ENCODE results near the gene LDLRAD3.

LDLRAD3 gene

DNA sequence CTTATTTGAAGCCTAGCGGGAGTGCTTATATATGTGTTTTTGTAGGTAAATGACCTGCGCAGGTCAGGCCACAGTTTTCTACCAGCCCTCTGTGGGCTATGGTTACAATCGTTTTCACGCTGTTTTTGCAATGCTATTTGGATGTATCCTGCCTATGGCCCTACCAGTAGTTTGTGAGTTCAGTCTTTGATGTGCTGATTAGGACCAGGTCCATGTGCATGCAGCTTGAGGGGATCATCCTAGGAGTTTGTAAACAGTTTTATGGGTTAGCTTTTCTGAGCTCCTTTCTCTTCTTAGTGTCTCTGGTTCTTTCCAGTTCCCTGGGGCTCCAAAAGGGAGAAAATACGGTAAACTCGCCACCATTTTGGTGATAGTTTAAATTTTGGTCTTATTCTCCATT is 142.5 kb downstream of the LDLRAD3 start:
- DNase-seq: no peak

DNA sequence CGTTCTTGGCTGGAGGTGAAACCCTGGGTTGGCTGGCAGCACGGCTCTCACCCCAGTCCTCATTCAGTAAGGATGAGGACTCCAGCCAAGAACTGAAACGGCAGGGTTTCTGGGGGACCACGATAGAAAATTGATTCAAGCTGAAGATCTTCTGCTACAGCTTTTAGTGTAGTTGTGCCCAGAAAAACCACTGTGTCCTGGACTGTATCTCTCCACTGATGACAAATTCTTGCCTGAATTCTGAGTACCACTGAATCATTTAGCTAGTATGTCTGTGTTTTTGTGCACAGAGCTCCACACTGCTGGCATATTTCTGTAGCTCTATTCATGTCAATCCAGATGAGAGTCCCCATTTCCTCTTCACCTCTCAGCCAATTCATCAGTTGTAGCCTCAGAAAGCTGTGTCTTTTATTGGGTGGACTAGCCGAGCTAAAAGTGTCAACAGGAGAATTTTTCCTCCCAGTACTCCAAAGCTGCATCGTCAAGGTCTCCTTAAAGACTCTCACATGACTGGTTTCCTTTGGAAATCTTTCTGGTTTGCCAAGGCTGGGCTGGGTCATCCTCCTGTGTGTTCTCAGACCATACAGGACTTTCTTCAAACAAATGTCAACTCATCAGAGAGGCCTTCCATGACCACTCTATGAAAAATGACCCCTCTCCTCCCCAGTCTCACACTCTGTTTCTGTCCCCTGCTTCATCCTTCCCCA is 144.6 kb downstream of the LDLRAD3 start:
- no peak for DNase-seq

DNA sequence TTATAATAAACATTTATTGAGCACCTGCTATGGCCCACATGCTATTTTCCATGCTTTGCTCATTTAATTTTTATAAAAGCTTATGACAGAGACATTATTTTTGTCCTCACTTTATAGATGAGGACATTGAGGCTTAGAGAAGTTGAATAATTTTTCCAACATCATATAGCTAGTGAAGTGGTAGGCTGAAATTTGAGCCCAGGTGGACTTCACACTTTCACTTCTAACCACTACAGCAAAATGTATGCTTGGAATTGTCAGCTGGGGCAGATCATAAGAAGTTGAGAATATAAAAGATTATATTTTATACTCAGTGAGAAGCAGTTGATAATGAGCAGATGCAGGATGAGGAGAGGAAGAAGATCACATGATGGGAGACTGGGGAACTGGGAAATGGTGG is 146.1 kb downstream of the LDLRAD3 start:
- no peak for DNase-seq

DNA sequence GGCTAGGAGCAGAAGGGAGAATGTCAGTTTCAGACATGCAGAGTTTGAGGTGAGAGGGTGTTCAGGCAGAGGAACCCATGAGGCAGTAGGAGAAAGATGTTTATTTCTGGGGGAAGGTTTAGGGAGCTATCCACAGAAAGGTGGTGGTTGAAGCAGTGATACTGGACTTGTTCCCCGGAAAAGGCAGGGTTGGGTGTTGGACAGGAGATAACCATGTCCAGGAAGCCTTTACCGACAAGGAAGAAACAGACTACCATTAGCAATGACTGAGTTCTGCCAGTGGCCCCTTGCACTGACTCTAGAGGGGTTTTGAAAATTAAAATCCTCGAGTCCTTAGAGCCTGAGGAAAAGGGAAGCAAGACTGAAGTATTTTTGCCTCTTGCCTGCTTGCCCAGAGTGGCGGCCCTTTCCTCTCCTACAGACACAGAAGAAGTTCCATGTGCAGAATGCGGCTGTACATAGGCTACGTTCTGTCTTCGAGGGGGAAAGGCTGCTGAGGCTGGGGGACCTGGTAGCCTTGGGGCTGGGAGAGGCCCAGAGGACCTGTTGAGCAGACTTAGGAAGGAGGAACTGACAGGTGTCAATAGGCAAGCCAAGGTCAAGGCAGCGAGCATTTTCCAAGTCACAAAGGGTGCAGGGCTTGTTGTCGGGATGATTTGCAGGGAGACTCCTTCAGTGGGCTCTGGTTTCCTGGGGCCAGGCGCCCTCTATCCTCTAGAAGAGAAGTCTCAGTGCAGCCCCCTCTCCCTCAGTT is 146.7 kb downstream of the LDLRAD3 start:
- DNase-seq: no peak

DNA sequence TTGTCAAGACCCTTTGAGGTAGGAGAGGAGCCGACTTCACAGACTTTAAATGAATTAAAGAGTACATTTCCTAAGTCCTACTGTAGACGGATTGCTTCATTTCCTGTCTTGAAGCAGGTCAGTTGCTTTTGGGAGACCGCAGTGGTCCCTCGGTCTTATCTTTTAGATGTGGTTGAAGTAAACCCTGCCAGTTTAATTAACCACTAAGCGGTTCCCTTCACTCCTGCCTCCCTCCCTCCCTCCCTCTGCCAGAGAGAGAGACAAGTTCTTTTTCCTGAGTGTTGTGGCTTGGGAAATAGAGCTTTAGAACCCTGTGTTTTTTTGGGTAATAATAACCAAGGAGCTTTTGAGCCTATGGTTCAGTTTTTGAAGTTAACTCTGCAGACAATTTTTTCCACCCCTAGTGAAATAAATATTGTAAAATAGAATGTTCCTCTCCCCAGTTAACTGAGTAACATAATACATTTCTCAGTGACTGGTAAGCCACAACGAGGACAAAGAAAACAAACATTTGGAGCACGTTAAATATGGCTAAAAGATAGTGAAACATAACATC is 147.5 kb downstream of the LDLRAD3 start:
- no peak for DNase-seq

DNA sequence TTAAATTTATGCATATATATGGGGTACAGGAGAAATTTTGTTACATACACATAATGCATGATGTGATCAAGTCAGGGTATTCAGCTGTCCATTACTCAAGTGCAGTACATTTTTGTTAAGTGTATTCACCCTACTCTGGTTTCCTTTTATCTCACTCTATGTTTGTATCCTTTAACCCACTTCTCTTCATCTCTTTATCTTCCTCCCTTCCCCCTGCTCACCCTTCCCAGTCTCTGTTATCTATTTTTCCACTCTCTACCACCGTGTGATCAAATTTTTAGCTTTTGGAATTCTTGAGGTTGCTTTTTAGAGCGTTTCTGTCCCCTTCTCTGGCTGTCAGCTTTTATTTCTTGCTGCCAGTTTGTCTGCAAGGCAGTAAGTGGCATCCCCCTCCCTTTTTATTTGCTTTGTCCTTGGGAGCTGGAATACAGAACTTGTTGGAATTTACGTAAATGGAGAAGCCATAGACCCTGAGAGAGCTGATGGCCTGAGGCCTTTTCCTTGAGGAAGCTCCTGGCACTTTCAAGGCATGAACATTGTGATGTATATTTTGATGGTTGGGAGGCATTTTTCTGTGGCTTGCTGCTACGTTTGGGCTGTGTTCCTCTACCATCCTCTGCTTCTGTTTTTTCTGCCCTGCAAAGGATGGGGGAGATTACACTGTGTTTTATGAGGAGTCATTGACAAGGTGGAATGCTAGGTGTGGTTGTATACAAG is 148.6 kb downstream of the LDLRAD3 start:
- DNase-seq: no peak

DNA sequence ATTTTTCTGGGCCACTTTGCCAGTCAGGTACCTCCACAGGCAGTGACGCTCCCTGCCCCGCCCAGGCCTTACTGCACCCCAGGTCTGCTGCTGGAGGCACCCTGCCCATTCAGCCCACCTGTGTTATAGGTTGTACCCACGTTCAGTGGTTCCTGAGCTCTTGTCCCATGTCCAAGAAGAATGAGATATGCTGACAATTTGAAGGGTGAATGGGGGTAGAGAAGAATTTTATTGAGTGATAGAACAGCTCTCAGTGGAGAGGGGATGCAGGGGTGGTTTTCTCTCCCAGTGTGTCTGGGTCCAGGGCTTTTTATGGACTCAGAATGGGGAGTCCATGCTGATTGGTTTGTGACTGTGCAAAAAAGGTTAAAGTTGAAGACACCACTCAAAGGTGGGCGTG is 149.7 kb downstream of the LDLRAD3 start:
- DNase-seq: no peak

DNA sequence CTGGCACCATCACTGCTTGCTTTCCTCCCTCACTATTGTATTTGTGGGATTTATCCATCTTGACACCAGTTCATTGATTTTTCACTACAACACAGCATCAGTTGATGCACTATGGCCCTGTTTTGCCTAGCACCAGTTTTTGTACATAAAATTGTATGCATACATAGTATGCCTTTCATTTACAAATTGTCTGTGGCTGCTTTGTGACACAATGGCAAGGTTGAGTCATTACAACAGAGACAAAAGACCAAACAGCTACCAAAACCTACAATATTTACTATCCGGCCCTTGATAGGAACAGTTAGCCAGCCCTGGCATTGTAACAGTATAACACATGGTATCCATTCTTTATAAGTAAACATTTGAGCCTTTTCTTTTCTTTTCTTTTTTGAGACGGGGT is 150.3 kb downstream of the LDLRAD3 start:
- no peak for DNase-seq

DNA sequence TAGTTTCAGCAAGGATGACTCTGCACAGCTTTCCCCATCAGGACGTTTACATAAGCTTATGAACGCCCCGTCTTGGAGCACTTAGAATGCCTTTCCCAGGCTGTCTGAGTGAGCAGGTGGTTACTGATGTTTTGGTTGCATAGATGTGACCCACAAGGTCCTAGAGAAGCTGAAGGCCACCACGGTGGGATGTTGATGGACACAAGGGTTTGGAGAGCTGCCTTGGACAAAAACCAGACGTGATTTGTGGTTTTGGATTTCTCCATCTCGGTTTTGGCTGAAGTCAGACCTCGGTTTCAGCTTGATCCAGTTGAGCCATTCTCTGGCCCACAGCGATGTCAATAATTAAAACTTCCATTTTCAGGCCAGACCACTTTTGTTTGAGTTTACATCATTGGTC is 151.9 kb downstream of the LDLRAD3 start:
- no peak for DNase-seq

DNA sequence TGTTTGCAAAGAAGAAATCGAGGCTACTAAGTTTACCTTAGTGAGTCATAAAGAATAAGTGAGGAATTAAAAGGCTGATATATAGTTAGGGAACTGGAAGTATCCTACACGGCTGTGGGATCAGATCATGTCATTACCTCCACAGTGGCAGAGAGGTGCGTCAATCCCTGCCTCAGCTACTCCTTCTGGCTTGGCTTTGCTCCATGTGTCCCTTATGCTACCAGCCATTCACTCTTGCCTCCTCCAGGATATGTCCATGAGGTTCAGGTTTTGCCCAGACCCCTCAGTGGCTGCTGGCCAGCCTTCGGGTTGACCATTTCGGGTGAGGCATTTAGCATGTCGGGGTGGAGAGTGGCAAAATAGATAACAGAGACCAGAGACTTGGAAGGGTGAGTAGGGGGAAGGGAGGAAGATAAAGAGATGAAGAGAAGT is 153.4 kb downstream of the LDLRAD3 start:
- DNase-seq: no peak

DNA sequence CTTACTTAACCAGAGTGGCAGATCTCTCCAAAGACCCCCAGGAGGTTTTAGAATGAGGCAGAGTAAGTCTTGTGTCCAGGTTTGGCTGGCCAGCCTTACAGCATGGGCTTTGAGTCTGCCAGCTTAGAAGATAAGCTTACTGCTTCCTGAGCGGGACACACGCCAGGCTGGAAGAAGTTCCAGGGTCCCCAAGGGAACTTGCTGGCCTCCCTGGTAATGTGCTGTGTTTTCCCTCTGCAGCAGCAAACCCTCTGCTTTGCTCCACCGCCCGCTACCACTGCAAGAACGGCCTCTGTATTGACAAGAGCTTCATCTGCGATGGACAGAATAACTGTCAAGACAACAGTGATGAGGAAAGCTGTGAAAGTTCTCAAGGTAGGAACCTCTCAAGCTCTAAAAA is 154.2 kb downstream of the LDLRAD3 start:
- DNase-seq: no peak

DNA sequence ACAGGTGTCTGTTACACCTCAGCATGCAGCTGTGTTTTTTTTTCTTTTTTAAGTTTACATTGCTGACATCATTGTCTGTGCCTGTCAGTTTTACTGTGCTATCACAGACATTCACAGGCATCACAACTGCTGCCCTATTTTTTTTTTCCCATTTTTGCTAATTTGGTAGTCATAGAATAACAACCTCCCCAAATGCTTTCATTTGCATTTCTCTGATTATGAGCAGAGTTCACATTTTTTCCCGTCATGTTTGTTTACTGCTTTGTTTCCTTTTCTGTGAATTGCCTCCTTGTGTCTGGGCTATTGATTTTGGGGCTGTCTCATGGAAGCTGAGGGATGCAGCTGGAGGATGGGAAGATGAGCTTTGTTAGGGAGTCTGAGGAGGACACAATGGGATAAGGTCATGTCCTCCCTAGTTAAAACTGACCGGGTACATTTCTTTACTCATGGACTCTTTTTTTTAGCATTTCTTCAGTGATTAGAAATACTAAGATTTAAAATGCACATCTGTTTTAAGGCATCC is 155.1 kb downstream of the LDLRAD3 start:
- DNase-seq: no peak

DNA sequence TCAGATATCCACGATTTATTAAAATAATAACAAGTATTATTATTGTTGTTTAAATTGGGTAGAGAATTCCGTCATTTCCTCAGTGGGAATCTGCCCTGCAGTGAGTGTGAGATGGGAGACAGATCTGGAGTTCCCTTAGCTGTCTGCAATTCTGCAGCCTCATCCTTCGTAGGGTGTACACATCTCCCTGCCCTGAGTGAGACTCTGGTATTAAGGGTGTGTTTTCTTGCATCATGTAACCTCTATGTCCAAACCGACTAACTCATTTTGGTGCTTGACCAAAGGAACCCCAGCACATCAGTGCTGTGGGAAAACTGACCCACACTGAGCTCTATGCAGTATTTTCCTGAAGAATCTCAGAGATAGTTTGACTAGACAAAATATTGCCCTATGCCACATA is 157.6 kb downstream of the LDLRAD3 start:
- DNase-seq: no peak

DNA sequence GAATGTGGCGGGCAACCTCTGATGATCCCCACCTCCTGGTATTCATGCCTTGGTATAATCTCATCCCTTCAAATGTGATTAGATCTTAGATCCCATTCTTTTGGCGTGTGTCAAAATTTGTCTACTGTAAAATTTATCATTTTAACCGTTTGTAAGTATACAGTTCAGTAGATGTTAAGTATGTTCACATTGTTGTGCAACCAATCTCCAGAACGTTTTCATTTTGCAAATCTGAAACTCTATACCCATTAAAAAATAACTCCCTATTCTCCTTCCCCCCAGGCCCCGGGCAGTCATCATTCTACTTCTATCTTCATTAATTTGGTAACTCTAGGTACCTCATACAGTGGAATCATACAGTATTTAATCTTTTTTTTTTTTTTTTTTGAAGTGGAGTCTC is 159.0 kb downstream of the LDLRAD3 start:
- no peak for DNase-seq

DNA sequence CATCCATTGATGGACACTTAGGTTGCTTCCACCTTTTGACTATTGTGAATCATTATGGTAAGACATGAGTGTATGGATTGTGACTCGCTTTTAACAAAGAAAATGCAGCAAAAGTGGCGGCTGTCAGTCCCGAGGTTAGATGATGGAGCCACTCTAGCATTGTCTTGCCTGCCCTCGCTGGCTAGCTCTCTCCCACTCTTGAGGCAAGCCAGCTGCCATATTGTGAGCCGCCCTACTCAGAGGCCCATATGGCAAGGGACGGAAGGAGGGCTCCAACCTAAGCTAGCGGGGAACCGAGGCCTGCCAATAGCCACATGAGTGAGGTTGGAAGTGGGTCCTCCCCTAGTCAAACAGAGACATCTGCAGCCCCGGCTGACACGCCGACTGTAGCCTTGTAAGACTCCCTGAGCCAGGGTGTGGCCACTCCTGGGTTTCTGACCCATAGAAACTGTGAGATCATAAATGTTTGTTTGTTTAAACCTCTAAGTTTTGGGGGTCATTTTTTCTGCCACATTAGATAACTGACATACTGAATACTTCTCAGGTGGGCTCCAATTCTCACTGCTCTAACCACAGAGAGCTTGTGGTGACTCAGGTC is 160.2 kb downstream of the LDLRAD3 start:
- no peak for DNase-seq

DNA sequence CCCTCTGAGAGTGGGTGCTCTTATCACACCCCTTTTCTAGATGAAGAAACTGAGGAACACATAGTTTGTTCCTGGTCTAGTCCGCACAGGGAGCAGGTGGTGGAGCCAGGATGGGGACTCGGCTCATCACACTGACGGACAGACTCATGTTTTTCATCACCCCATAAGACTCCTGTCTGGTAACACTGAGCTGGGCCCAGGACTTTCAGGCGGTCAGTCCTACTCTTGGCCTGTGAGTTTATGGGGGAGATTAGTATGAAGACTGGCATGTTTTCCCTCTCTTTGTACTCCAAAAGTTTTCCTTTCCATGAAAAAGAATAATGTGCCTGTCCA is 160.8 kb downstream of the LDLRAD3 start:
- no peak for DNase-seq

DNA sequence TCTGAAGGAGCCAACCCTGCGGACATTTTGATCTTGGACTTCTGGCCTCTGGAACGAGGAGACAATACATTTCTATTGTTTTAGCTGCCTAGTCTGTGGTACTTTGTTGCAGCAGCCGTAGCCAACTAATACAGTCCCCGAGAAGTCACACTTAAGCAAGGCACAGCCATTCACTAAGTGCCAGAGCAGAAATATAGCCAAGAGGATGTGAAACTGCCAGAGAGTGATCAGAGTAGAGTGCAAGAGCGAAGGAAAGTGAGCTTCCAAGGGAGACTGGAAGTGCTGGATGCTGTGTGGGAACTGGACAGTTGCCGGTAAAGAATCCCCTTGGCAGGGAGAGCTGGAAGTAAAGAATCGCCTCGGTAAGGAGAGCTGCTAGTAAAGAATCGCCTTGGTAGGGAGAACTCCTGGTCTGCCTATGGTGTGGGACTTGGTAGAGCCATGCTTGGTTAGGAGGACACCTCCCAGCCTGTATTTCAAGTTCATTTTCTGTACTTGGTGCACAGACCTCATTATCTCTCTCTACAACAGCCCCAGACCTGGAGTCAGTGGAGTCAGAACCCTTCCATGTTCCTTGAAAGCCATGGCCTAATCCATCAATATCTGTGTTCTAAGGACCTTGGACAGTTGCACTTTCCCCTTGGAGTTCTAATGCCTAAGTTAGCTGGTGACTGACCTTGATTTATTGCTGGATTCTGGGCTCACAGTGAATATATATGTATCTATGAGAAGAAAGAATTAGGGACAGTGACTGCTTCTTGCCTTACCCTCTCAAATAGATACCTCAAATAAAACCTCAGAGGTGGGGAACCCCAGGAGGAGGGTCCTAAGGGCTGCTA is 162.1 kb downstream of the LDLRAD3 start:
- no peak for DNase-seq

DNA sequence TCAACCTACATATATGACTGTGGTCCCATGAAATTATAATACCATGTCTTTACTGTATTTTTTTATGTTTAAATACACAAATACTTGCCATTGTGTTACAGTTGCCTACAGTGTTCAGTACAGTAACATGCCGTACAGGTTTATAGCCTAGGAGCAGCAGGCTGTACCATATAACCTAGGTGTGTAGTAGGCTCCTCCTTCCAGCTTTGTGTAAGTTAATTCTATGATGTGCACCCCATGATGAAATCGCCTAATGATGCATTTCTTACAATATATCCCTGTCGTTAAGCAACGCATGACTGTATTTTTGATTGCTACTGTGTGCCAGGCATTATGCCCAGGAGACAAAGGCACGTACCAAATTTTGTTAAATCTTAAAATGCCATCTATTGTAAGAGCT is 163.7 kb downstream of the LDLRAD3 start:
- no peak for DNase-seq

DNA sequence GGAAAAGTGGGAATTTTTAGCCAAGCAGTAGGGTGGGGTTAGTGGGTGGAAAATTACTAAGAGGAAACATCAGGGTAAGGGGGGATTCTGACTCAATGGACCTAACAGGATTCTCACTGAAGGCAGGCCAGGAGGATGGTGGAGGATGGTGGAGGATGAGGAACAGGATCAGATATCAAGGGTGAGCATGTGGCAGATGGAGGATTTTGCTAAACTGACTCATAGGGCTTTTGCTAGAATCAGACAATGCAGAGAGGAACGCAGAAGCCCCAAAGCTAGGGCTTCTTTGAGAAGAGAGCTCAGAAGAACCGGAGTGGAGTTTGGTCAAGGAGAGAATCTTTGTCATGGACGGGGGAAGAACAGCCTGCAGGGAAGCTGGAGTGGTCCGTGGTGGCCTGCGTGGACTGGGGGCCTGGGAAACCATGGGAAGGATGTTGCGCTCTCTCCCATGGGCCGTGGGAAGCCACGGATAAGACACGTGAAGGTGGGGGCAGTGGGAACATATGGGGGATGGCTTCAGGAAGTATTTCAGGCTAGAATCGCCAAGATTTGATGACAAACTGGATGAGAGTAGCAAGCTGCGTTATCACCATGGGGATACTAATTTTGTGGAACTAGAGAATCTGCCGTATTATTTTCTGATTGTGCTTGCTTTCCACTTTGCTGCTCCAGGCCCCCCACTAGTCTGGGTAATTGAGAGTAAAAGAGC is 165.2 kb downstream of the LDLRAD3 start:
- no peak for DNase-seq

DNA sequence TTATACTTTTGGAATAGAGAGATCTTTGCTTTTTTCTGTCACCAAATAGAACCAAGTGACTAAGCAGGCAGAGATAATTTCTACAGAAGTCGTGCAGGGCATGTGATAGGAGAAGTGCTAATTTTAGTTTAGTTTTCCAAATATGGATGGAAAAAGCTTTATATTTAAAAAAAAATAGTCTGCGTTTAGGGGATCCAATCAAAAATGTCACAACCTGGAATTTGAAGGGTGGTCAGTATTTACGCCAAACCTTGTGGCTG is 165.7 kb downstream of the LDLRAD3 start:
- DNase-seq: no peak

DNA sequence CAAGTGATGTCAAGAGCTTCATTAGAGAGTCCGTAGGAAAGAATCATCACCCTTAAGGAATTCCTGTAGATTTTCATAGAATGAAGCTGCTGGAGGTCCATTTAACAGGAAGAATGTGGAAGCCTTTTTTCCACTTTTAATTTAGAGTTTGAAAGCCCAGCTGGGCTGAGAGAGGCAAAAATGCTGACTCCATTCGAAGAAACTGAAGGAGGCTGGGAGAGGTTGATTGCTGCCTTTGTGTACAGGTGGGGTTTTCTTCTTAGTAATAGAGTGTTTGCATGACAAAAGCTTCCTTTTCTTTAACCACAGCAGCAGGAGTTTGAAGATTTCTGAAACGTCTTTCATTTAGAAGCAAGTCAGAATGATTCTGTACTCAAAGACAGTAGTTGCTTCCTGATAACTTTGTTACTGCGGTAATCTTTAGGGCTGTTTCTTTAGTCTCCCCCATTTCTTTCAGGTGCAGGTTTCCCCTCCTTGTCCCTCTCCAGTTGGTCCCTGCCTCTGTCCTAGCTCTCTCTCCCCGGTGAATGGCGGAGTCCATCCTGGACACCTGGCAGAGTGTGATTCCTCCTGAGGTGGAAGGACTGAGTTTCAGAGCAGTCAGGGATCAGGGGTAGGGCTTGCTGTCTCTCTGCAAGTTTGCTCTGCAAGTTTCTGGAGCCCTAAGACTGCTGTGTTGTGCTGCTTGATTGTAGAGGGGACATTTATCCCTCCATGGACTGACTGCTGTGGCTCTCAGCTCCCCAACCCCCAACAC is 166.2 kb downstream of the LDLRAD3 start:
- DNase-seq: no peak
